Muscle layer of colon (tissue), 2 donors: ENCODE data around the gene TET2.

ENCODE experiments used
- H3K27ac ChIP-seq: one replicate; pipeline ENCODE4 v1.7.0; 2013; ENCODE audit warnings: low read depth, mild to moderate bottlenecking, low read length, moderate library complexity
- H3K27me3 ChIP-seq, 2 donors: one replicate each; pipeline ENCODE4 v1.7.0; 2013; ENCODE audit warnings: low read length in 2 of 2, mild to moderate bottlenecking in 2 of 2; ENCODE audit not compliant: insufficient read depth in 2 of 2, control insufficient read depth in 1 of 2
- H3K36me3 ChIP-seq: one replicate; pipeline ENCODE4 v1.7.0; 2013; ENCODE audit warnings: mild to moderate bottlenecking, low read length; ENCODE audit not compliant: insufficient read depth
- H3K4me1 ChIP-seq: one replicate; pipeline ENCODE4 v1.7.0; 2013; ENCODE audit warnings: mild to moderate bottlenecking, low read length; ENCODE audit not compliant: insufficient read depth
- H3K4me3 ChIP-seq, 2 donors: one replicate each; pipeline ENCODE4 v1.7.0; 2013; ENCODE audit warnings: low read length in 2 of 2, low read depth in 1 of 2, mild to moderate bottlenecking in 1 of 2, moderate library complexity in 1 of 2
- H3K9ac ChIP-seq: one replicate; pipeline ENCODE4 v1.7.0; 2013; ENCODE audit warnings: low read length
- H3K9me3 ChIP-seq: one replicate; pipeline ENCODE4 v1.7.0; 2013; ENCODE audit warnings: mild to moderate bottlenecking, low read length
- donor health status: abdominal sarcoma.
- donor health status: Adenocarcinoma of cecum.

Gene TET2

DNA sequence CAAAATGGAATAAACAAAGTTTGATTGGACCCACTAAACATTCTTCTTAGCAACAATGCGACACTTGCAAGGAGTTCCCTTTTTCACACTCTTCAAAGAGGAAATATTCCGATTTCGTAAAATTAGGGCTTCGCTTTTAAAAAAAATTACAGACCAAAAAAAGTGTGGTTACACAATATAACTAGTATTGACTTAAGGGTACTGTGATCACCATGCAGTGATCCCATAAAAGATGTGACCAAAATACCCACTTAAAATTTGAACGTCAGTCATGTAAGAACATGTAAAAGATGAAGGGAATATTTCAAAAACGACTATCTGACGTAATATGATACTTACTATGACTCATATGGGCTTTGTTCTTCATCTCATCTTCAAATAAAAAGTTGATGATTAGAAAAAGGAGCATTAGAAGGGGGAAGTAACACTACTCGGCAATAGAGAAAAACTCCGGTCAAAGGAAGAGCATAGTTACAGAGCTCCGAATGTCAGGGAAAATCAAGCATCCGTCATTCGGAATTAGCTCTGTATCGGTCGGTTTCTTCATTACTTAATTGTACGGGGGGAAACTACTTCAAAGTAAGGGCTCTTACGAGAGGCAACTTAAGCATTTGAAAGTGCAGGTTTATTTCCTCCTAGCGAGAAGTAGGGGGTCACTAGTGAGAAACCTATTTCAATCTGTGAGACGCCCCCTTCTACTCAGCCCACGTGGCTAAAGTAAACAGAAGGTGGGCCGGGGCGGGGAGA lies 1.3 kb upstream of the TET2 start:
- peak overlapping the region; percentile 80 to 92 for H3K4me3 ChIP-seq
- H3K36me3 ChIP-seq = no peaks in the 10 kb centered on the region
- peak overlapping the region; percentile 37 for H3K9ac ChIP-seq
- H3K9me3 ChIP-seq = no peaks in the 10 kb centered on the region
- H3K4me1 ChIP-seq = peaks cover 17% of the 10 kb centered on the region
- peak overlapping the region; percentile 95 for H3K27ac ChIP-seq
- no peaks in the 10 kb centered on the region for H3K27me3 ChIP-seq

GRCh38 chr4:105145903-105146275 lies 787 bp upstream of the TET2 start:
- Histone ChIP-seq H3K4me1 (peaks cover 17% of the 10 kb centered on the region), H3K9ac (peak overlapping the region; percentile 37)

GRCh38 chr4:105147016-105147552 lies 408 bp downstream of the TET2 start:
- Histone ChIP-seq H3K9me3 (no peaks in the 10 kb centered on the region), H3K4me3 (peak overlapping the region; percentile 80 to 92), H3K36me3 (no peaks in the 10 kb centered on the region), H3K4me1 (peaks cover 17% of the 10 kb centered on the region), H3K9ac (peak overlapping the region; percentile 76), H3K27me3 (no peaks in the 10 kb centered on the region), H3K27ac (peak overlapping the region; percentile 95)

More at GRCh38 chr4:105145903-105146275, 787 bp upstream of the TET2 start:
- Histone ChIP-seq H3K27me3 (no peaks in the 10 kb centered on the region), H3K36me3 (no peaks in the 10 kb centered on the region), H3K4me3 (peak overlapping the region; percentile 80 to 92), H3K9me3 (no peaks in the 10 kb centered on the region), H3K27ac (peak overlapping the region; percentile 95)

DNA sequence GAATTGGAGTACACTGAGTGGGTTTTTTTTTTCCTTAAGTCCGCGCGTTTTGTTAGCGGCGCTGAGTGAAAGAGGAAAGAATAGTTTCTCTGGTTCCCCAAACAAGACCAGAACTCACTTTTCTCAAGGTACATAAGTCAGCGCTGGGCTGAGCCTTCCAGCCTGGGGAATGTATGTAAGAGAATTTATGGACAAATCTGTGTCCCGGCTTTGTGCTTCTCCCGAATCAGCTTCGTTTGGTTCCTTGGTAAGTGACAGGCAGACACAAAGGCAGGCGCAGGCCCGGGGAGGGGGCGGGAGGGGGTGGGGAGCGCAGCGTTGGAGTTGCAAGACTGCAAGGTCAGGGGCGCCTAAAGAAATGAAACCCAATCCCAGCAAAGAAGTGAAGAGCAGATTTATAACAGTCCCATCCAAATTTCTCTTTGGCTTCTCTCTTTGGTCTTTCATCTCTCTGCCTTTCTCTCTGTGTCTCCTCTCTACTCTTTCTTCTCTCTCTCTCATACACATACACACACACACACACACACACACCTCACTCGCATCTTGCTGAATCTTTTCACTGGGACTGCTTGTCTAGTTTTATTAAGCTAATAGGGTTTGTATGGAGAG lies 981 bp downstream of the TET2 start:
- Histone ChIP-seq H3K9me3 (no peaks in the 10 kb centered on the region), H3K4me1 (peaks cover 17% of the 10 kb centered on the region), H3K9ac (peak overlapping the region; percentile 76)

DNA sequence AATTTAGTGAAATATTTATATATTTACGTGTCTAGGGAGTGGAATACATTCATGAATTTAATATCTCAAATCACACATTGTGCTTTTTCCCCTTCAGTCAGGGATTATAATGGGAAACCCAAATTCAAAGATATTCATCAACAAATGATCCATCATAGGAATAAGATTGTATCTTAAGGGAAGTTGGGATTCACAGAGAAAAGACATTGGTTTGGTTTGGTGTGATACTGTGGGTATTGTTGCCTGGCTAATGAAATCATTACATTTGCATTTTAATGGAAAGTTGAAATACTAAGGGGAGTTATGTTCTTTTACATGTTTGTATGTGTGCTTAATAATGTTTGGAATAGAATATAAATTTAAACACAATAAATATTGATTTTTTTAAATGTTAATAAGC lies 1.7 kb downstream of the TET2 start:
- H3K4me3 ChIP-seq = peak overlapping the region; percentile 80 to 92
- no peak overlapping the region for H3K27ac ChIP-seq
- H3K4me1 ChIP-seq = peaks cover 17% of the 10 kb centered on the region
- H3K36me3 ChIP-seq = no peaks in the 10 kb centered on the region
- no peaks in the 10 kb centered on the region for H3K9me3 ChIP-seq
- H3K27me3 ChIP-seq = no peaks in the 10 kb centered on the region
- H3K9ac ChIP-seq = no peak overlapping the region

More for the DNA sequence above, 981 bp downstream of the TET2 start:
- H3K36me3 ChIP-seq = no peaks in the 10 kb centered on the region
- peak overlapping the region; percentile 80 to 92 for H3K4me3 ChIP-seq
- H3K27me3 ChIP-seq = no peaks in the 10 kb centered on the region
- peak overlapping the region; percentile 95 for H3K27ac ChIP-seq

DNA sequence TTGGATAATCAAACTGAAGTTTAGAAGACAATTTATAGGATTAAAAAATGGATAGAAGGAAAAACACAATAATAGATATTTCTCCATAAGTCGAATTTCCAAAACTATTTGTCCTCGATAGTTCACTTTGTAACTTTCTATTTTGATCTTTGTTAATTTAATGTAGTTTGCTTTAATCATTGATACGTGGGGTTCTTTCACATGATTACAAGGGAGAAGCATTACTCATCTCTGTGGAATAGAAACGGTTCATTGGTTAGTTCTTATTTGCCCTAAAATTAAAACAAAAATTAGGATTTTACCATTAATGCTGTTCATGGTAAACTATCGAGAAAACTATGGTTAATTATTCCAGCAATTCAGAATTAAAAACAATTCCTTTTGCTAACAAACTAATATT lies 2.1 kb downstream of the TET2 start:
- peaks cover 17% of the 10 kb centered on the region for H3K4me1 ChIP-seq
- H3K27me3 ChIP-seq = no peaks in the 10 kb centered on the region
- no peak overlapping the region for H3K9ac ChIP-seq
- no peaks in the 10 kb centered on the region for H3K36me3 ChIP-seq
- no peaks in the 10 kb centered on the region for H3K9me3 ChIP-seq
- no peak overlapping the region for H3K27ac ChIP-seq
- H3K4me3 ChIP-seq = no peak overlapping the region

- Histone ChIP-seq H3K4me1 (peaks cover 17% of the 10 kb centered on the region), H3K9ac (no peak overlapping the region), H3K9me3 (no peaks in the 10 kb centered on the region), H3K27ac (no peak overlapping the region), H3K27me3 (no peaks in the 10 kb centered on the region), H3K4me3 (no peak overlapping the region), H3K36me3 (no peaks in the 10 kb centered on the region)
Observed at GRCh38 chr4:105149771-105150170, 3.1 kb downstream of the TET2 start.

GRCh38 chr4:105150503-105150902 lies 3.8 kb downstream of the TET2 start:
- no peak overlapping the region for H3K27ac ChIP-seq
- H3K4me1 ChIP-seq = peaks cover 16% of the 10 kb centered on the region
- H3K9me3 ChIP-seq = no peaks in the 10 kb centered on the region
- H3K4me3 ChIP-seq = no peak overlapping the region
- H3K9ac ChIP-seq = no peak overlapping the region
- H3K27me3 ChIP-seq = no peaks in the 10 kb centered on the region
- no peaks in the 10 kb centered on the region for H3K36me3 ChIP-seq

- H3K9ac ChIP-seq = no peak overlapping the region
- peaks cover 13% of the 10 kb centered on the region for H3K4me1 ChIP-seq
Observed at GRCh38 chr4:105153749-105154148, 7.1 kb downstream of the TET2 start.

GRCh38 chr4:105154576-105154975 lies 7.9 kb downstream of the TET2 start:
- no peaks in the 10 kb centered on the region for H3K9me3 ChIP-seq
- H3K27ac ChIP-seq = no peak overlapping the region
- H3K9ac ChIP-seq = no peak overlapping the region
- H3K4me1 ChIP-seq = peaks cover 5% of the 10 kb centered on the region
- no peaks in the 10 kb centered on the region for H3K36me3 ChIP-seq
- no peaks in the 10 kb centered on the region for H3K27me3 ChIP-seq
- no peak overlapping the region for H3K4me3 ChIP-seq

More at GRCh38 chr4:105153749-105154148, 7.1 kb downstream of the TET2 start:
- H3K27me3 ChIP-seq = no peaks in the 10 kb centered on the region
- H3K4me3 ChIP-seq = no peak overlapping the region
- no peaks in the 10 kb centered on the region for H3K36me3 ChIP-seq
- no peak overlapping the region for H3K27ac ChIP-seq
- H3K9me3 ChIP-seq = no peaks in the 10 kb centered on the region

GRCh38 chr4:105155426-105155825 lies 8.8 kb downstream of the TET2 start:
- Histone ChIP-seq H3K9ac (no peak overlapping the region), H3K4me3 (no peak overlapping the region), H3K27me3 (no peaks in the 10 kb centered on the region), H3K27ac (no peak overlapping the region), H3K9me3 (no peaks in the 10 kb centered on the region), H3K36me3 (no peaks in the 10 kb centered on the region), H3K4me1 (no peaks in the 10 kb centered on the region)
